ENCODE results near the gene AXIN2.
"Not testable (repeated sequence)": the region's sequence is repeated elsewhere in the genome, so short reads cannot be mapped to it uniquely, and the experiment has no call there.

Gene AXIN2

DNA sequence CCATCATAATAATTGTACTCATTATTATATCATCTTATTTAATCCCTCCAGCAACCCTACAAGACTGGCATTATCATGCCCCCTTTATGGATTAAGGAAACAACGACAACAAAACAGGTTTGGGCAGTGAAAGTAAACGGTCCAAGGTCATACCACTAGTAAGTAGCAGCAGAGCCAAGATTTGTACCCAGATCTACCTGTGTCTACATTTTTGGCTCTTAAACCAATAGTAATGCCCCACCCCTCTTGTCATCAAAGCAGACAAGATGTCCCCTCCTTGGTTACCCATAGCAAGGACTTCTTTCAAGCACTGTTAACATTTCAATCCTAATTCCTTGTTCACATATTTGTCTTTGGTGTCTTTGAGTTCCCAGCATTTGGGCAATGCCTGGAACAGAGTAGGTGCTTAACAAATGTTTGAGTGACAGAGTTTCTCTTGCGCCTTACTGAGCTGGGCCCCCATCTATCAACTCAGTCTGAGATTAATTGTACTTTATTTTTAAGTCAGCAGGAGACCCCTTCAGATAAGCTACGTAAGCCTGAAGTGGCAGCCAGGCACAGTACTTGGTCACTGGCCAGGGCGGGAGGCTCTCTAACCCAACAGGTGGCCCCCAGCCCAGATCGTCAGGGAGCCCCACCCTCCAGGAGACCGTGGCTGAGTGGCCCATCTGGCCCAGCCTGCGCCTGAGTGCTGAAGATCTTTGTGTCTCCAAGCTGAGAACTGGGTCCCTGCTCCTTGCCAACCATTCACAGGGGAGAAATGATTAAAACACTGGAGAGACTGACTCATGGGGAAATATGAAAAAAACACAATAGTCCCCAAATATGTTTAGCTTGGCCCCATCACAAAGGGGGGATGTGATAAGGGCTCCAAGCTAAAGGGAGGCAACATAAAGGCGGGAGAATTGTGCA is 75.8 kb downstream of the AXIN2 start:
- Histone ChIP-seq H3K4me3 (no peak overlapping the region), H3K36me3 (ENCODE audit: insufficient read depth, low read length) (no peaks in the 10 kb centered on the region), H3K9me3 (ENCODE audit: low read depth, low read length) (no peaks in the 10 kb centered on the region), H3K9ac (ENCODE audit: insufficient read length) (no peak overlapping the region), H3K27ac (no peak overlapping the region)
- no peak for DNase-seq (ENCODE audit: low read depth, low spot score)
- TF ChIP-seq EZH2 (IDR thresholded peaks at IDR 0.05) (no peak), POLR2AphosphoS5 (IDR thresholded peaks at IDR 0.05; ENCODE audit: borderline replicate concordance, low read depth, low read length) (no peak), FOXP2 (optimal IDR thresholded peaks at IDR 0.05; ENCODE audit: control extremely low read depth, extremely low read length, insufficient read depth) (no peak)

DNA sequence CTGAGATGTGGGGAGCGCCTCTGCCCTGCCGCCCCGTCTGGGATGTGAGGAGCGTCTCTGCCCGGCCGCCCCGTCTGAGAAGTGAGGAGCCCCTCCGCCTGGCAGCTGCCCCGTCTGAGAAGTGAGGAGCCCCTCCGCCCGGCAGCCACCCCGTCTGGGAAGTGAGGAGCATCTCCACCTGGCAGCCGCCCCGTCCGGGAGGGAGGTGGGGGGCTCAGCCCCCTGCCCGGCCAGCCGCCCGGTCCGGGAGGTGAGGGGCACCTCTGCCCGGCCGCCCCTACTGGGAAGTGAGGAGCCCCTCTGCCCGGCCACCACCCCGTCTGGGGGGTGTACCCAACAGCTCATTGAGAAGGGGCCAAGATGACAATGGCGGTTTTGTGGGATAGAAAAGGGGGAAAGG is 77.0 kb downstream of the AXIN2 start:
- not testable (repeated sequence) for H3K4me3 ChIP-seq; H3K27ac ChIP-seq; DNase-seq (ENCODE audit: low read depth, low spot score); H3K36me3 ChIP-seq (ENCODE audit: insufficient read depth, low read length); H3K9me3 ChIP-seq (ENCODE audit: low read depth, low read length); H3K9ac ChIP-seq (ENCODE audit: insufficient read length)

DNA sequence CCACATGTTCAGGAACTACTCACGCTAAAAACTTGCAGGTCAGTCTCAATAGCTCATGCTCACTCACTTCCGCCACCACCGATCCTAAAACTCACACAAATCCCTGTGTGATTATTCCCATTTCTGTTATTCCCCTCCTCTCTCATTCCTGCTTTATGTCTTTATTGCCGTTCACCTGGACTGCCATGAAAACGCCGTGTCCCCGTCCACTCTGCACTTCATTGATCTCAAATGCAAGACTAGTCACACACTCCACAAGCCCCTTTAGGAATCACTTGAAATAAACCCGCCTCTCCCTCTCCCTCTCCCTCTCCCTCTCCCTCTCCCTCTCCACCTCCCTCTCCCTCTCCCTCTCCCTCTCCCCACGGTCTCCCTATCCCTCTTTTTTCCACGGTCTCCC is 78.0 kb downstream of the AXIN2 start:
- Histone ChIP-seq H3K4me3 (no peak overlapping the region), H3K9ac (ENCODE audit: insufficient read length) (no peak overlapping the region), H3K27ac (no peak overlapping the region), H3K36me3 (ENCODE audit: insufficient read depth, low read length) (no peaks in the 10 kb centered on the region), H3K9me3 (ENCODE audit: low read depth, low read length) (no peaks in the 10 kb centered on the region)
- TF ChIP-seq EZH2 (IDR thresholded peaks at IDR 0.05) (no peak), FOXP2 (optimal IDR thresholded peaks at IDR 0.05; ENCODE audit: control extremely low read depth, extremely low read length, insufficient read depth) (no peak), POLR2AphosphoS5 (IDR thresholded peaks at IDR 0.05; ENCODE audit: borderline replicate concordance, low read depth, low read length) (no peak)
- DNase-seq (ENCODE audit: low read depth, low spot score) = no peak

DNA sequence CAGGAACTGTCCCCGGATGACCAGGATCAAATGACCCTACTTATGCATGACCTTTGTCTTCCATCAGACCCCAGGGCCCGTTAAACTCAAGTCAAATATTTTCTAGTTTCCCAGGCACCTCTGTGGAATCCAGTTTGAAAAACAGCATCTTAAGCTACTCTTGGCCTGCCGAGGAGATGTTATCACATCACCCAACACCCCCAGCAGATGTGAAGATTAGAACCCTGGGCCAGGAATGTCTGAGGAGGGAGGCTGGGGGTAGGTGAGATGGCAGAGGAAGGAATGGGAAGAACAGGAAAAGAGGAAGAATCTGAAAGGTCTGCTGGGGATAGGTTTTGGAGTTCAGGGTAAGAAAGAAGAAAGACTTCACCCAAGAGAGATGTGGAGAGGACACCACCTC is 79.2 kb downstream of the AXIN2 start:
- Histone ChIP-seq H3K9me3 (ENCODE audit: low read depth, low read length) (no peaks in the 10 kb centered on the region), H3K9ac (ENCODE audit: insufficient read length) (no peak overlapping the region), H3K27ac (no peak overlapping the region), H3K36me3 (ENCODE audit: insufficient read depth, low read length) (no peaks in the 10 kb centered on the region), H3K4me3 (no peak overlapping the region)
- DNase-seq (ENCODE audit: low read depth, low spot score) = no peak
- TF ChIP-seq POLR2AphosphoS5 (IDR thresholded peaks at IDR 0.05; ENCODE audit: borderline replicate concordance, low read depth, low read length) (no peak), FOXP2 (optimal IDR thresholded peaks at IDR 0.05; ENCODE audit: control extremely low read depth, extremely low read length, insufficient read depth) (no peak), EZH2 (IDR thresholded peaks at IDR 0.05) (no peak)

DNA sequence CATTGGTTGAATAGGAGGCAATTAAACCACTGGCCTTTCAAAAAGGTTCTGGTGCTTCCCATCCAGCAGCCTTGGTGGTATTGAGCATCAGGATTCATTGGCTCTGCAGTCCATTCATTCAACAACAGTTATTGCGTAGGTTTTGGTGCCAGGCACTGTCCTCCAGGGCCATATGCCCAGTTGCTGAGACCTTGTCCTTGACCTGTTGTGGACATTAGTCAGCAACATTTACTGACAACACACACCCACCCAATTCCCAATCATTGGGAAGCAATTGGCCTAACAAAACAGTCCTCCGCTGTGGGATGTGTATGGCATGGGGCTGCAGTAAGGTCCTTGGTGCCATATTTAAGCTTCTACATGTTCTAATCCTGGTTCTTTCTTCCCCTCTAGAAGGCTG is 82.2 kb downstream of the AXIN2 start:
- H3K36me3 ChIP-seq (ENCODE audit: insufficient read depth, low read length) = no peaks in the 10 kb centered on the region
- no peak overlapping the region for H3K9ac ChIP-seq (ENCODE audit: insufficient read length)
- no peak for DNase-seq (ENCODE audit: low read depth, low spot score)
- H3K4me3 ChIP-seq = no peak overlapping the region
- no peak overlapping the region for H3K27ac ChIP-seq
- H3K9me3 ChIP-seq (ENCODE audit: low read depth, low read length) = no peaks in the 10 kb centered on the region
- TF ChIP-seq EZH2 (IDR thresholded peaks at IDR 0.05) (no peak), POLR2AphosphoS5 (IDR thresholded peaks at IDR 0.05; ENCODE audit: borderline replicate concordance, low read depth, low read length) (no peak), FOXP2 (optimal IDR thresholded peaks at IDR 0.05; ENCODE audit: control extremely low read depth, extremely low read length, insufficient read depth) (no peak)

Data from SK-N-MC (cell line).